Suprapubic skin (tissue), 4 donors: ENCODE results near the gene CNN2. TPM values are rescaled to one million over a fixed set of nuclear protein-coding genes. Genes with fewer than 3 reads are reported as not detected.

Experiments used
- DNase-seq, 2 donors: peaks; one replicate each; pipeline ENCODE4 v3.0.0-alpha.2; 2019; ENCODE audit warnings: low spot score in 2 of 2
- H3K27ac ChIP-seq: fragments of 200-600 bp; sonication (generic); one replicate; pipeline ENCODE4 v1.5.1; 2019
- H3K27me3 ChIP-seq: fragments of 200-600 bp; sonication (generic); one replicate; pipeline ENCODE4 v1.5.1; 2019
- H3K36me3 ChIP-seq: fragments of 200-600 bp; sonication (generic); one replicate; pipeline ENCODE4 v1.5.1; 2019
- H3K4me1 ChIP-seq: fragments of 200-600 bp; sonication (generic); one replicate; pipeline ENCODE4 v1.5.1; 2019
- H3K4me3 ChIP-seq: fragments of 200-600 bp; sonication (generic); one replicate; pipeline ENCODE4 v1.5.1; 2019; ENCODE audit warnings: mild to moderate bottlenecking
- H3K9me3 ChIP-seq: fragments of 200-600 bp; sonication (generic); one replicate; pipeline ENCODE4 v1.5.1; 2019
- CTCF ChIP-seq, 2 donors: fragments of 200-600 bp in 1 of 2; fragments of 450-650 bp in 1 of 2; sonication (generic) in 1 of 2; IDR thresholded peaks; one replicate each; pipeline ENCODE4 v1.5.1; 2016 to 2019; ENCODE audit warnings: antibody characterized with exemption in 2 of 2, mild to moderate bottlenecking in 1 of 2, moderate library complexity in 1 of 2
- EP300 ChIP-seq: sonication (generic); formaldehyde crosslinking; IDR thresholded peaks from one replicate; pipeline ENCODE4 v1.6.1; 2017; ENCODE audit warnings: antibody characterized with exemption
- POLR2A ChIP-seq, 2 donors: fragments of 450-650 bp; IDR thresholded peaks; one replicate each; pipeline ENCODE4 v1.6.1; 2017; ENCODE audit warnings: antibody characterized with exemption in 2 of 2, mild to moderate bottlenecking in 2 of 2, moderate library complexity in 2 of 2
- POLR2AphosphoS5 ChIP-seq, 3 donors: sonication (generic); formaldehyde crosslinking; IDR thresholded peaks; one replicate each; pipeline ENCODE4 v1.6.1; 2017; ENCODE audit warnings: antibody characterized with exemption in 3 of 3
- WGBS: methylation state at CpG from one replicate; pipeline ENCODE4 v1.1.5; 2018; 5-methylcytosine and 5-hydroxymethylcytosine counted together
- total RNA-seq, 4 donors: library from RNA; depleted of rRNA; stranded (reverse); fragments of >200 nt; gene quantifications; one replicate each; pipeline ENCODE4 v1.1.0, GENCODE V29; 2016

Gene CNN2
- total RNA-seq, 4 donors from 2014 or later = 44.0 to 75.1 (median 68.4) TPM

GRCh38 chr19:996051-996838 is 30.2 kb upstream of the CNN2 start:
- no peak for DNase-seq
- Histone ChIP-seq H3K27me3 (peaks cover 65% of the 10 kb centered on the region), H3K4me3 (no peak overlapping the region), H3K4me1 (peaks cover 24% of the 10 kb centered on the region), H3K36me3 (peaks cover 15% of the 10 kb centered on the region), H3K27ac (no peak overlapping the region), H3K9me3 (no peaks in the 10 kb centered on the region)
- WGBS = 2% methylated on average over 11 of the region's 64 CpGs
- no peak for TF ChIP-seq CTCF (IDR thresholded peaks at IDR 0.05)
- no peak for TF ChIP-seq EP300
- TF ChIP-seq POLR2A (IDR thresholded peaks at IDR 0.05) = no peak
- TF ChIP-seq POLR2AphosphoS5 (IDR thresholded peaks at IDR 0.05) = no peak

GRCh38 chr19:998064-998463 is 28.3 kb upstream of the CNN2 start:
- DNase-seq = no peak
- no peak overlapping the region for H3K27ac ChIP-seq
- H3K4me3 ChIP-seq = no peak overlapping the region
- H3K36me3 ChIP-seq = peaks cover 2% of the 10 kb centered on the region
- peaks cover 31% of the 10 kb centered on the region for H3K4me1 ChIP-seq
- 13% methylated on average over 6 of the region's 6 CpGs for WGBS
- TF ChIP-seq CTCF (IDR thresholded peaks at IDR 0.05) (no peak), POLR2A (IDR thresholded peaks at IDR 0.05) (no peak), EP300 (no peak), POLR2AphosphoS5 (IDR thresholded peaks at IDR 0.05) (no peak)
- no peaks in the 10 kb centered on the region for H3K9me3 ChIP-seq
- peaks cover 79% of the 10 kb centered on the region for H3K27me3 ChIP-seq

- DNase-seq = no peak
- WGBS = 59% methylated on average over 3 of the region's 3 CpGs
- Histone ChIP-seq H3K9me3 (no peaks in the 10 kb centered on the region), H3K27ac (no peak overlapping the region), H3K4me3 (no peak overlapping the region), H3K4me1 (peaks cover 31% of the 10 kb centered on the region), H3K36me3 (no peaks in the 10 kb centered on the region), H3K27me3 (peaks cover 86% of the 10 kb centered on the region)
- TF ChIP-seq POLR2A (IDR thresholded peaks at IDR 0.05) (no peak), EP300 (no peak), CTCF (IDR thresholded peaks at IDR 0.05) (no peak), POLR2AphosphoS5 (IDR thresholded peaks at IDR 0.05) (no peak)
Measured at GRCh38 chr19:999379-999719, 27.1 kb upstream of the CNN2 start.

- 5% methylated on average over 5 of the region's 43 CpGs for WGBS
- Histone ChIP-seq H3K9me3 (no peaks in the 10 kb centered on the region), H3K4me1 (peaks cover 31% of the 10 kb centered on the region), H3K4me3 (peak within 1 kb of the TSS; percentile 34), H3K27ac (no peak within 1 kb of the TSS), H3K36me3 (no peaks in the 10 kb centered on the region), H3K27me3 (peaks cover 82% of the 10 kb centered on the region)
- DNase-seq = no peak
- no peak for TF ChIP-seq EP300
- no peak for TF ChIP-seq POLR2AphosphoS5 (IDR thresholded peaks at IDR 0.05)
- no peak for TF ChIP-seq POLR2A (IDR thresholded peaks at IDR 0.05)
- TF ChIP-seq CTCF (IDR thresholded peaks at IDR 0.05) = peak in 1 of 2 donors; percentile 32
Measured at GRCh38 chr19:1000095-1000494, 26.3 kb upstream of the CNN2 start, which contains the start of gene GRIN3B. Gene GRIN3B, plus strand, starts transcription at chr19:1000419. Its CDS starts 19 bp downstream, at chr19:1000438.

GRCh38 chr19:1000591-1001537 is 25.5 kb upstream of the CNN2 start:
- Histone ChIP-seq H3K4me3 (peak overlapping the region; percentile 34), H3K27ac (no peak overlapping the region), H3K36me3 (no peaks in the 10 kb centered on the region), H3K9me3 (no peaks in the 10 kb centered on the region), H3K4me1 (peaks cover 29% of the 10 kb centered on the region), H3K27me3 (peaks cover 74% of the 10 kb centered on the region)
- no peak for DNase-seq
- TF ChIP-seq POLR2A (IDR thresholded peaks at IDR 0.05) (no peak), CTCF (IDR thresholded peaks at IDR 0.05) (no peak), EP300 (no peak), POLR2AphosphoS5 (IDR thresholded peaks at IDR 0.05) (no peak)
- 28% methylated on average over 6 of the region's 73 CpGs for WGBS
